Karpas-422 (cell line): ENCODE data around the gene PIP5KL1. TPM values are rescaled to one million over a fixed set of nuclear protein-coding genes. Genes with fewer than 3 reads are reported as not detected.

ENCODE experiments used
- DNase-seq: peaks from one replicate; pipeline ENCODE4 v3.0.0-alpha.2; 2015
- H2AFZ ChIP-seq: fragments of 200-600 bp; sonication (generic); 2 replicates; pipeline ENCODE4 v1.6.1; 2014; ENCODE audit warnings: antibody characterized with exemption, low read length, mixed read lengths
- H3K27ac ChIP-seq: fragments of 200-600 bp; sonication (generic); 2 replicates; pipeline ENCODE4 v1.5.1; 2014; ENCODE audit warnings: mild to moderate bottlenecking, low read length, moderate library complexity
- H3K27me3 ChIP-seq: fragments of 200-600 bp; sonication (generic); 2 replicates; pipeline ENCODE4 v1.6.1; 2014; ENCODE audit warnings: low read length, mixed read lengths
- H3K36me3 ChIP-seq: fragments of 200-600 bp; sonication (generic); 2 replicates; pipeline ENCODE4 v1.6.1; 2014; ENCODE audit warnings: low read length, mixed read lengths; ENCODE audit not compliant: insufficient read depth
- H3K4me1 ChIP-seq: fragments of 200-600 bp; sonication (generic); 2 replicates; pipeline ENCODE4 v1.6.1; 2014; ENCODE audit warnings: mild to moderate bottlenecking, low read length, mixed read lengths
- H3K4me2 ChIP-seq: fragments of 200-600 bp; sonication (generic); 2 replicates; pipeline ENCODE4 v1.6.1; 2014; ENCODE audit warnings: low read length, low read depth, mild to moderate bottlenecking; ENCODE audit not compliant: poor library complexity, severe bottlenecking
- H3K4me3 ChIP-seq: fragments of 200-600 bp; sonication (generic); 2 replicates; pipeline ENCODE4 v1.5.1; 2014; ENCODE audit warnings: mild to moderate bottlenecking, antibody characterized with exemption, low read length, mixed read lengths
- H3K79me2 ChIP-seq: fragments of 200-600 bp; sonication (generic); 2 replicates; pipeline ENCODE4 v1.6.1; 2014; ENCODE audit warnings: mild to moderate bottlenecking, low read length, mixed read lengths
- H3K9ac ChIP-seq: fragments of 200-600 bp; sonication (generic); 2 replicates; pipeline ENCODE4 v1.6.0; 2014; ENCODE audit warnings: low read length
- H3K9me2 ChIP-seq: fragments of 200-600 bp; sonication (generic), shearing (Covaris generic); replicated peaks from 2 replicates; pipeline ENCODE4 v1.6.0; 2014; ENCODE audit warnings: mild to moderate bottlenecking, low read length, moderate library complexity; ENCODE audit not compliant: insufficient read depth
- H3K9me3 ChIP-seq: fragments of 300-700, 200-600 bp; sonication (generic); 2 replicates; pipeline ENCODE4 v1.6.1; 2014; ENCODE audit warnings: low read length, mixed read lengths
- H4K20me1 ChIP-seq: fragments of 200-600 bp; sonication (generic); 2 replicates; pipeline ENCODE4 v1.6.1; 2014; ENCODE audit warnings: mild to moderate bottlenecking, antibody characterized with exemption, low read length, low read depth; ENCODE audit not compliant: insufficient read depth
- total RNA-seq: library from RNA; depleted of rRNA; stranded (reverse); fragments of >200 nt; shearing (Covaris generic); gene quantifications from 2 replicates; pipeline ENCODE4 v1.2.3, GENCODE V29; 2014; ENCODE audit warnings: low replicate concordance

The PIP5KL1 gene
- total RNA-seq, 1 experiment from 2014 or later: 2.7 TPM

DNA sequence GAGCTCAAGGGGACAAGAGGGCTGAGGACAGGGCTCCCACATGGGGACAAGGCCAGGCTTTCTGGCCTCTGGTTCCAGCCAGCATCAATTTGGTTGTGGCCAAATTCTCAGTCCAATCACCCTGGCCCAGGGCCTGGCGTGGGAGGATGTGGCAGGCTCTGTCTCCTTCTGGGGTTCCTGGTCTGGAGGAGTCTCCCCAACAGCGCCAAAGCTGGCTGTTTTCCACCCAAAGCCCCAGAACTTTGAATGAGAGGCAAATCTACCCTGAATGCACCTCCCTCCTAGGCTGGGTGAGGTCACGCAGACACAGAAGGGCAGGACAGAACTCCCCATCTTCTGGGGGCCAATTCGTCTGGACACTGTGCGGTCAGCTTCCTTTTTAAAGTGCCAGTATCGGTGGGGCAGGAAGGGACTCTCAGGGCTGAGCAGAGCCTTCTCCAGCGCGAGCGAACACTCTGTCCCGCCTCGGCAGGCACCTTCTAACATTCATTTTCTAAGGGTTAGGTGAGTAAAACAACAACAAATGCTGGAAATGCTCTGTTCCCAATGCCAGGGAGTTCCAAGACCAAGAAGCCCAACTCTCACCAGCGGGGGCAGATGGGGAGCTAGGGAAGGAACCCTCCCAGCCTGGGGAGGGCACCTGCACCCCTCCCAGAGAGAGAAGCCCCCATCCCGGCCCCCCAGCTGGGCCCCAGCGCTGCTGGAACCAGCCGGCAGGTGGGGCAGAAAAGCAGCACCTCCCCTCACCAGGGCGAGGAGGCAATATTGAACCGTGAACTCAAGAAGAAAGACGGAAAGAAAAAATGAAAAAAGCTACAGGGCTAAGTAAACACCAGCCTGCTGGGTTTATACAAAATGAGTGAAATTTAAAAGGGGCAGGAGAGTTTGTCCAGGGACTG, 10.7 kb upstream of the PIP5KL1 start:
- H3K9me2 ChIP-seq: no peaks in the 10 kb centered on the region
- no peak overlapping the region for H3K27ac ChIP-seq
- H3K36me3 ChIP-seq: peaks cover 2% of the 10 kb centered on the region; the same call in 1 of the 2 replicates

GRCh38 chr9:127940593-127940992, 10.0 kb upstream of the PIP5KL1 start:
- no peak overlapping the region for H2AFZ ChIP-seq
- no peaks in the 10 kb centered on the region for H3K9me2 ChIP-seq
- H4K20me1 ChIP-seq: peaks cover 20% of the 10 kb centered on the region
- H3K79me2 ChIP-seq: peaks cover 19% of the 10 kb centered on the region
- no peak for DNase-seq
- H3K27me3 ChIP-seq: no peaks in the 10 kb centered on the region
- no peaks in the 10 kb centered on the region for H3K9me3 ChIP-seq
- H3K27ac ChIP-seq: no peak overlapping the region
- H3K4me2 ChIP-seq: no peak overlapping the region
- no peak overlapping the region for H3K4me3 ChIP-seq
- H3K9ac ChIP-seq: no peak overlapping the region
- H3K4me1 ChIP-seq: peaks cover 33% of the 10 kb centered on the region
- H3K36me3 ChIP-seq: peaks cover 3% of the 10 kb centered on the region; the same call in 1 of the 2 replicates

More for the DNA sequence above, 10.7 kb upstream of the PIP5KL1 start:
- Histone ChIP-seq H4K20me1 (peaks cover 13% of the 10 kb centered on the region), H3K4me2 (no peak overlapping the region), H3K4me1 (peaks cover 28% of the 10 kb centered on the region), H3K9ac (no peak overlapping the region), H3K9me3 (no peaks in the 10 kb centered on the region), H3K4me3 (no peak overlapping the region), H2AFZ (no peak overlapping the region), H3K79me2 (peaks cover 12% of the 10 kb centered on the region), H3K27me3 (no peaks in the 10 kb centered on the region)
- DNase-seq: no peak

- Histone ChIP-seq H3K4me1 (peaks cover 30% of the 10 kb centered on the region), H3K9me3 (no peaks in the 10 kb centered on the region), H3K79me2 (peaks cover 20% of the 10 kb centered on the region), H3K9me2 (no peaks in the 10 kb centered on the region), H3K27me3 (no peaks in the 10 kb centered on the region), H3K9ac (peak overlapping the region; percentile 50), H3K4me2 (peak overlapping the region; percentile 85), H3K36me3 (peaks cover 3% of the 10 kb centered on the region; the same call in 1 of the 2 replicates), H2AFZ (peak overlapping the region; percentile 3; the same call in 1 of the 2 replicates), H3K27ac (no peak overlapping the region), H4K20me1 (peaks cover 30% of the 10 kb centered on the region), H3K4me3 (peak overlapping the region; percentile 79)
- no peak for DNase-seq
Measured at GRCh38 chr9:127938298-127938690, 7.7 kb upstream of the PIP5KL1 start.

- no peak within 1 kb of the TSS for H3K27ac ChIP-seq
- DNase-seq: peak; percentile 97
- H3K27me3 ChIP-seq: no peaks in the 10 kb centered on the region
- peaks cover 30% of the 10 kb centered on the region for H4K20me1 ChIP-seq
- peak within 1 kb of the TSS; percentile 83 for H3K9ac ChIP-seq
- H3K9me3 ChIP-seq: no peaks in the 10 kb centered on the region
- peak within 1 kb of the TSS; percentile 79 for H3K4me3 ChIP-seq
- H3K4me1 ChIP-seq: peaks cover 28% of the 10 kb centered on the region
- H3K9me2 ChIP-seq: no peaks in the 10 kb centered on the region
- peak within 1 kb of the TSS; percentile 85 for H3K4me2 ChIP-seq
- peak within 1 kb of the TSS; percentile 68; the same call in 1 of the 2 replicates for H2AFZ ChIP-seq
- H3K36me3 ChIP-seq: peaks cover 3% of the 10 kb centered on the region; the same call in 1 of the 2 replicates
- peaks cover 20% of the 10 kb centered on the region for H3K79me2 ChIP-seq
Measured at GRCh38 chr9:127937388-127938297, 7.1 kb upstream of the PIP5KL1 start, which contains the start of gene DPM2. Gene DPM2 (minus strand): TSS chr9:127937854. CDS start chr9:127937820, 34 bp downstream.

DNA sequence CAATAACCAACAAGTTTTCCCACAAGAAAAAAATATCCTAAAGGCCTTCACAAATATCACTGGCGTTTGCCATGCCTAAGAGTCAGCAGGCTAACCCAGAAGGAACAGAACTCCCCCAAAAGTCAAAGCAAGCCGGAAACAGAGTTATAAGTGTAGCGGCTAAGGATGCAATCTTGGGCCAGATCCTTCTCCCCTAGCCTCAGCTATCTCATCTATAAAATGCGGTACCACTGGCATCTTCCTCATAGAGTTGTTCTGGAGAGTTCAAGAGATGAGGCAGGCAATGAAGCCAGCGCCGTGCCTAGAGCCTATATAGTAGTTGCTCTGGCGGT, 6.4 kb upstream of the PIP5KL1 start:
- Histone ChIP-seq H3K9me3 (no peaks in the 10 kb centered on the region), H3K4me2 (peak overlapping the region; percentile 85), H3K9me2 (no peaks in the 10 kb centered on the region), H3K79me2 (peaks cover 20% of the 10 kb centered on the region), H3K9ac (peak overlapping the region; percentile 83), H3K4me1 (peaks cover 28% of the 10 kb centered on the region), H3K36me3 (peaks cover 3% of the 10 kb centered on the region; the same call in 1 of the 2 replicates), H4K20me1 (peaks cover 28% of the 10 kb centered on the region), H3K4me3 (peak overlapping the region; percentile 79), H3K27me3 (no peaks in the 10 kb centered on the region), H3K27ac (no peak overlapping the region), H2AFZ (no peak overlapping the region)
- no peak for DNase-seq

GRCh38 chr9:127936347-127936852, 5.8 kb upstream of the PIP5KL1 start:
- Histone ChIP-seq H3K36me3 (peaks cover 3% of the 10 kb centered on the region; the same call in 1 of the 2 replicates), H3K9ac (peak overlapping the region; percentile 83), H3K9me2 (no peaks in the 10 kb centered on the region), H2AFZ (no peak overlapping the region), H3K4me2 (peak overlapping the region; percentile 85), H3K27ac (no peak overlapping the region), H3K9me3 (no peaks in the 10 kb centered on the region), H3K27me3 (no peaks in the 10 kb centered on the region), H3K4me1 (peaks cover 30% of the 10 kb centered on the region), H3K79me2 (peaks cover 20% of the 10 kb centered on the region), H3K4me3 (peak overlapping the region; percentile 79), H4K20me1 (peaks cover 29% of the 10 kb centered on the region)
- no peak for DNase-seq

DNA sequence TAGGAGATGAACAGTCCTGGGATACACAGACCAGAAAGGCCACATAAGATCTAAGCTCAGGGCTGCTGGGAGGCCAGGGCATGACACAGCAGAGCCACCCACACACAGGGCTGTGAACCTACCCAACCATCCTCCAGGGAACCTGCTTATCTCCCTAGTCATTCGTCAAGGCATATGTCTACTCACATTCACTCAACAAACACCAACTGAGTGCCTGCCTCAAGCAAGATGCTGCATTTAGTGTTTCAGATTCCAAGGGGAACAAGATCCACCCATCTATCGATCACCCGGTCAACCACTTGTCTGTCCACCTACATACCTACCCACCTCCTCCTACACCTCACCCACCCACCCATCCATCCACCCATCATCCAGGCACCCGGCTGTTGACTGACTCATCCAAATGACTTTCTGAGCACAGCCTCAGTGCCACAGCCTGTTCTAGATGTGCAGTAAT, 5.2 kb upstream of the PIP5KL1 start:
- no peaks in the 10 kb centered on the region for H3K27me3 ChIP-seq
- H3K4me2 ChIP-seq: peak overlapping the region; percentile 85
- no peaks in the 10 kb centered on the region for H3K9me3 ChIP-seq
- no peak overlapping the region for H2AFZ ChIP-seq
- H3K27ac ChIP-seq: no peak overlapping the region
- peaks cover 3% of the 10 kb centered on the region; the same call in 1 of the 2 replicates for H3K36me3 ChIP-seq
- H3K9me2 ChIP-seq: no peaks in the 10 kb centered on the region
- peak overlapping the region; percentile 83 for H3K9ac ChIP-seq
- no peak for DNase-seq
- peak overlapping the region; percentile 79; the same call in 1 of the 2 replicates for H3K4me3 ChIP-seq
- H4K20me1 ChIP-seq: peaks cover 33% of the 10 kb centered on the region
- peaks cover 20% of the 10 kb centered on the region for H3K79me2 ChIP-seq
- peaks cover 36% of the 10 kb centered on the region for H3K4me1 ChIP-seq
